Hair follicular keratinocyte (primary cell): Measurements from ENCODE around the gene DNAJC21. TPM values are rescaled to one million over a fixed set of nuclear protein-coding genes. Genes with fewer than 3 reads are reported as not detected.

Experiments
- total RNA-seq: library from RNA; depleted of rRNA; stranded (reverse); fragments of >200 nt; gene quantifications from 2 replicates; pipeline ENCODE4 v1.2.3, GENCODE V29; 2015

Gene DNAJC21
- total RNA-seq, result 25.4 and 33.1 TPM in 2 replicates

DNA sequence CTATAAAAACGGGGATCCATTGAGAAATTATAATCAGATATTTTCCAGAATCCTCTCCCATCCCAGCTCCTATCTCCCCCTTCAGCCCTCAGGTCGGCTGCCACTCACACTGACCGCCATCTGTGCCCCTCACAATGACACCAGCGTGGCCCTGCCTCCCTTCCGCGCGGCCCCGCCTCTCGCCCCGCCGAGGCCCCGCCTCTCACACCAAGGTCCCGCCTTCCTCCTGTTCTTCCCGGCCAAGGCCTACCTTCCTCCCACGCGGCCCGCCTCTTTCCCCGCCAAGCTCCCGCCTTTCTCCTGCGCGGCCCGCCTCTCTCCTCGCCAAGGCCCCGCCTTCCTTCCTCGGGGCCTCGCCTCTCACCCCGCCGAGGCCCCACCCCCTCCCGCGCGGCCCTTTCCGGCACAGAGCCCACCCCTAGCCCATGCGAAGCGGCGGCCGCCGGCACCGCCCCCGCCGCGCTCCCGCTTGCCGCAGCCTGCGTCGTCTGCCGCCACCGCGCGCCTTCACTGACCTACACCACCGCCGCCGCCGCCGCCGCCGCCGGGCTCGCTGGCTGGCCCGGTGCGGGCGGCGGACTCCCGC is at the start of gene DNAJC21:
Gene DNAJC21, plus strand, starts transcription at position 426 of the 586 bp plus-strand sequence. CDS start 261 bp downstream, outside the sequence.

DNA sequence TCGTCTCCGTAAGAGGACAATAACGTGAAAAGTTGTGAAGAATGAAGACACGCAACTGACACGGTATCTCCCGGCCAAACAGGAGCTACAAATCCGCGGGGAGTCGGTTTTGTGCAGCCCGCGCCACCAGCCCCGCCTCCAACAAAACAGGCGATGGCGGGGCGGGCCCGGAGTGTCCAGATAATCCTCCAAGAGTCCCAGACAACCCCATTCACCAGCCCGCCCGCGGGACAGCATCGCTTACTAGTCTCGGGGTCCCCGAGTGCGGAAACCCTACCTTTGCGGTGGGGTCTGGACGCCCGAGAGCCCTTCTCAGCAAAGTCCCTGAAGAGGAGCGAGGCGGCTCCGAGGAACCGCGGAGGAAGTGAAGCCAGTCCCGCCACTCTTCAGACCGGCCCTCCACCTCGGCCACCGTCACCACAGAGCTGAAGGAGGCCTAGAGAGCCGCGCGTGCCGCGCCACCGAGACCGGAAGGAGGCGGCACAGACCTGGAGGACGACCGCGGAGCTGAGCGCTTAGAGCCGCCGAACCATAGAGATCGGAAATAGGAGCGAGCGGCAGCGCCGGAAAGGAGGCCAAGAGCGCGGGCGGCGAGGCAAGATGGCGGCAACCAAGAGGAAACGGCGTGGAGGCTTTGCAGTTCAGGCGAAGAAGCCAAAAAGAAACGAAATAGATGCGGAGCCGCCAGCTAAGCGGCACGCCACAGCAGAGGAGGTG is 14.1 kb upstream of the DNAJC21 start, which contains the start of the genes BRIX1 and RAD1:
Gene BRIX1, plus strand, starts transcription at position 573 of the 717 bp plus-strand sequence. Its CDS starts 28 bp downstream, at position 601.
Gene RAD1, minus strand, starts transcription at position 366 of the 717 bp plus-strand sequence. CDS start 612 bp downstream, outside the sequence.

Other genes with a start within 250 kb of the DNAJC21 start
- not detected in 2 replicates for gene TTC23L, start 90.4 kb upstream of the DNAJC21 start, total RNA-seq
- 15.1 and 24.5 TPM in 2 replicates for gene RAD1, start 14.1 kb upstream of the DNAJC21 start, total RNA-seq
- 31.2 and 52.2 TPM in 2 replicates for gene BRIX1, start 13.8 kb upstream of the DNAJC21 start, total RNA-seq
- gene AGXT2, start 118.4 kb downstream of the DNAJC21 start, total RNA-seq, result not detected in 2 replicates